HEK293 (cell line): ENCODE data around the gene GNPTAB.

ENCODE experiments used
- CTCF ChIA-PET: fragments of 350-600 bp; formaldehyde crosslinking; extraction: SDS; loops from one replicate; lab custom pipeline; 2021; ENCODE audit warnings: antibody characterized with exemption; lab: Yijun Ruan, JAX
- POLR2A ChIA-PET: fragments of 300-600 bp; formaldehyde crosslinking; extraction: SDS; loops from one replicate; lab custom pipeline; 2020; ENCODE audit warnings: antibody characterized with exemption, inconsistent platforms; lab: Yijun Ruan, JAX
- H3K27ac ChIP-seq: fragments of 200-500 bp; sonication (Bioruptor generic); 2 replicates; pipeline ENCODE4 v1.5.1; 2014; ENCODE audit warnings: low read depth, low read length, control low read depth, inconsistent platforms; ENCODE audit errors: extremely low read depth
- H3K36me3 ChIP-seq, 2 experiments: fragments of 200-500 bp in 1 of 2; sonication (Bioruptor generic) in 1 of 2; 1 replicate in 1 of 2; 2 replicates in 1 of 2; pipeline ENCODE4 v1.5.1; 2014 to 2017; ENCODE audit warnings: inconsistent platforms in 2 of 2, low read length in 2 of 2; ENCODE audit not compliant: control insufficient read depth in 2 of 2, insufficient read depth in 1 of 2
- H3K4me1 ChIP-seq: fragments of 200-500 bp; sonication (Bioruptor generic); 2 replicates; pipeline ENCODE4 v1.5.1; 2014; ENCODE audit warnings: mild to moderate bottlenecking, low read length, inconsistent platforms; ENCODE audit not compliant: control insufficient read depth, insufficient read depth
- H3K4me3 ChIP-seq: 2 replicates; pipeline ENCODE4 v1.5.1; 2011; ENCODE audit warnings: low read depth, mild to moderate bottlenecking, control low read depth, low read length, moderate library complexity
- H3K9me3 ChIP-seq: fragments of 200-500 bp; sonication (Bioruptor generic); 2 replicates; pipeline ENCODE4 v1.5.1; 2014; ENCODE audit warnings: low read depth, low read length, inconsistent platforms; ENCODE audit not compliant: control insufficient read depth, insufficient read depth
- EGR2 ChIP-seq: fragments of 450-650 bp; formaldehyde crosslinking; IDR thresholded peaks from 2 replicates; pipeline ENCODE4 v1.5.1; 2016; ENCODE audit warnings: low read depth, missing biosample characterization, missing genetic modification characterization
- GLIS1 ChIP-seq: fragments of 450-650 bp; formaldehyde crosslinking; IDR thresholded peaks from 2 replicates; pipeline ENCODE4 v1.5.1; 2016; ENCODE audit warnings: missing biosample characterization, missing genetic modification characterization
- HIC1 ChIP-seq: fragments of 450-650 bp; formaldehyde crosslinking; IDR thresholded peaks from 2 replicates; pipeline ENCODE4 v1.5.1; 2016; ENCODE audit warnings: missing biosample characterization, missing genetic modification characterization
- KLF16 ChIP-seq: fragments of 450-650 bp; formaldehyde crosslinking; IDR thresholded peaks from 2 replicates; pipeline ENCODE4 v1.5.1; 2017; ENCODE audit warnings: missing biosample characterization, missing genetic modification characterization
- SP2 ChIP-seq: fragments of 450-650 bp; formaldehyde crosslinking; IDR thresholded peaks from 2 replicates; pipeline ENCODE4 v1.5.1; 2016; ENCODE audit warnings: missing biosample characterization, missing genetic modification characterization
- SP7 ChIP-seq: fragments of 450-650 bp; formaldehyde crosslinking; IDR thresholded peaks from 2 replicates; pipeline ENCODE4 v1.5.1; 2016; ENCODE audit warnings: missing biosample characterization, missing genetic modification characterization
- WT1 ChIP-seq: fragments of 450-650 bp; formaldehyde crosslinking; IDR thresholded peaks from 2 replicates; pipeline ENCODE4 v1.5.1; 2016; ENCODE audit warnings: missing biosample characterization, missing genetic modification characterization
- ZBTB21 ChIP-seq: fragments of 450-650 bp; formaldehyde crosslinking; IDR thresholded peaks from 2 replicates; pipeline ENCODE4 v1.5.1; 2017; ENCODE audit warnings: missing biosample characterization, missing genetic modification characterization
- ZFP3 ChIP-seq: fragments of 450-650 bp; formaldehyde crosslinking; IDR thresholded peaks from 2 replicates; pipeline ENCODE4 v1.5.1; 2016; ENCODE audit warnings: low read depth, missing biosample characterization, missing genetic modification characterization
- ZFP37 ChIP-seq: fragments of 450-650 bp; formaldehyde crosslinking; IDR thresholded peaks from 2 replicates; pipeline ENCODE4 v1.5.1; 2016; ENCODE audit warnings: missing biosample characterization, missing genetic modification characterization
- ZFP41 ChIP-seq: fragments of 450-650 bp; formaldehyde crosslinking; IDR thresholded peaks from 2 replicates; pipeline ENCODE4 v1.5.1; 2016; ENCODE audit warnings: missing biosample characterization, missing genetic modification characterization, borderline replicate concordance
- ZFP69B ChIP-seq: fragments of 450-650 bp; formaldehyde crosslinking; IDR thresholded peaks from 2 replicates; pipeline ENCODE4 v1.5.1; 2016; ENCODE audit warnings: missing biosample characterization, missing genetic modification characterization
- ZNF19 ChIP-seq: fragments of 450-650 bp; formaldehyde crosslinking; IDR thresholded peaks from 2 replicates; pipeline ENCODE4; 2016; ENCODE audit warnings: missing biosample characterization, missing genetic modification characterization, low read depth
- ZNF223 ChIP-seq: fragments of 450-650 bp; formaldehyde crosslinking; IDR thresholded peaks from 2 replicates; pipeline ENCODE4 v1.5.1; 2016; ENCODE audit warnings: missing biosample characterization, missing genetic modification characterization
- ZNF510 ChIP-seq: fragments of 450-650 bp; formaldehyde crosslinking; IDR thresholded peaks from 2 replicates; pipeline ENCODE4 v1.5.1; 2018; ENCODE audit warnings: mild to moderate bottlenecking, missing genetic modification characterization, missing biosample characterization; ENCODE audit not compliant: insufficient replicate concordance
- ZNF513 ChIP-seq: fragments of 450-650 bp; IDR thresholded peaks from 2 replicates; pipeline ENCODE4 v1.5.1; 2018; ENCODE audit warnings: missing biosample characterization, missing genetic modification characterization
- ZNF585B ChIP-seq: fragments of 450-650 bp; formaldehyde crosslinking; IDR thresholded peaks from 2 replicates; pipeline ENCODE4 v1.5.1; 2016; ENCODE audit warnings: missing biosample characterization, missing genetic modification characterization
- ZNF621 ChIP-seq: fragments of 450-650 bp; formaldehyde crosslinking; IDR thresholded peaks from 2 replicates; pipeline ENCODE4 v1.5.1; 2017; ENCODE audit warnings: missing biosample characterization, missing genetic modification characterization
- ZNF658 ChIP-seq: fragments of 450-650 bp; formaldehyde crosslinking; IDR thresholded peaks from 2 replicates; pipeline ENCODE4; 2016; ENCODE audit warnings: missing biosample characterization, missing genetic modification characterization
- ZNF664 ChIP-seq: fragments of 450-650 bp; formaldehyde crosslinking; IDR thresholded peaks from 2 replicates; pipeline ENCODE4 v1.5.1; 2016; ENCODE audit warnings: missing biosample characterization, missing genetic modification characterization
- ZNF785 ChIP-seq: fragments of 450-650 bp; formaldehyde crosslinking; IDR thresholded peaks from 2 replicates; pipeline ENCODE4 v1.5.1; 2016; ENCODE audit warnings: missing biosample characterization, missing genetic modification characterization
- ZXDB ChIP-seq: fragments of 450-650 bp; formaldehyde crosslinking; IDR thresholded peaks from 2 replicates; pipeline ENCODE4 v1.5.1; 2016; ENCODE audit warnings: missing biosample characterization, missing genetic modification characterization

GNPTAB gene

GRCh38 chr12:101746196-101746595 is 84.6 kb downstream of the GNPTAB start:
- CTCF ChIA-PET: interaction anchor here (0.6 to 1.9 kb wide), 4 partner anchors 14 to 642 kb away, joined by 3 to 5 read pairs (median 4); no protein-coding TSS in a partner anchor
- Histone ChIP-seq H3K4me1 (no peaks in the 10 kb centered on the region), H3K9me3 (no peaks in the 10 kb centered on the region), H3K4me3 (no peak overlapping the region), H3K36me3 (peaks cover 11 to 59% of the 10 kb centered on the region in 2 experiments), H3K27ac (no peak overlapping the region)
- no peak for TF ChIP-seq ZNF513 (tag by site-specific recombination)
- 0 out of 2 replicates have a peak, but pooled peaks have one; percentile 31 for TF ChIP-seq SP7 (tag by site-specific recombination)
- TF ChIP-seq GLIS1: no peak
- no peak for TF ChIP-seq ZXDB (tag by site-specific recombination)
- POLR2A ChIA-PET: no interaction called here

DNA sequence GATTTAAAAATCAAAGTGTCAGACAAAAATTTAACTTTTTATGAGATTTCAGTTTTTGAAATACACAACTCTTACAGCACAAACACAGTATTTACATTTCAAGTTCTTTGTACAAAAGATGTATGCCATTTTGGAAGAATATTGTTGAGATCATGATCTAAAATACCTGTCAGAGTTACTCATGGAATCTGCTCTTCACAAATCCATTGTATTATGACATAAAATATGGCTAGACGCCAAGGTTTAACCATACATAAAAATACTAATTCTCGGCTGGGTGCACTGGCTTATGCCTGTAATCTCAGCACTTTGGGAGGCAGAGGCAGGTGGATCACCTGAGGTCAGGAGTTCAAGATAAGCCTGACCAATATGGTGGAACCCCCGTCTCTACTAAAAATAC is 85.3 kb downstream of the GNPTAB start:
- TF ChIP-seq ZFP41 (tag by site-specific recombination) (no peak), HIC1 (tag by site-specific recombination) (no peak), ZFP69B (tag by site-specific recombination) (no peak), ZNF785 (no peak), ZFP3 (no peak), ZNF510 (no peak), ZBTB21 (tag by site-specific recombination) (no peak), ZFP37 (tag by site-specific recombination) (no peak), WT1 (no peak), ZNF621 (tag by site-specific recombination) (no peak), SP2 (tag by site-specific recombination) (no peak), ZNF658 (tag by site-specific recombination) (no peak), ZNF223 (tag by site-specific recombination) (no peak), ZNF664 (tag by site-specific recombination) (no peak), ZNF19 (tag by site-specific recombination) (no peak), EGR2 (tag by site-specific recombination) (no peak), ZNF585B (no peak), KLF16 (no peak)
- ChIA-PET CTCF (interaction anchor here (0.7 kb wide), 1 partner anchor 270 kb away, joined by 3 read pairs; no protein-coding TSS in a partner anchor), POLR2A (no interaction called here)
- H3K4me3 ChIP-seq: no peak overlapping the region
- H3K27ac ChIP-seq: no peak overlapping the region
- H3K9me3 ChIP-seq: no peaks in the 10 kb centered on the region
- peaks cover 11 to 57% of the 10 kb centered on the region in 2 experiments for H3K36me3 ChIP-seq
- H3K4me1 ChIP-seq: no peaks in the 10 kb centered on the region
